ENCODE data around the gene CEP85L. TPM values are rescaled to one million over a fixed set of nuclear protein-coding genes. Genes with fewer than 3 reads are reported as not detected.

CEP85L gene
- total and polyA plus RNA-seq, 2 experiments from 2014 or later, result 9.1 to 10.1 TPM

DNA sequence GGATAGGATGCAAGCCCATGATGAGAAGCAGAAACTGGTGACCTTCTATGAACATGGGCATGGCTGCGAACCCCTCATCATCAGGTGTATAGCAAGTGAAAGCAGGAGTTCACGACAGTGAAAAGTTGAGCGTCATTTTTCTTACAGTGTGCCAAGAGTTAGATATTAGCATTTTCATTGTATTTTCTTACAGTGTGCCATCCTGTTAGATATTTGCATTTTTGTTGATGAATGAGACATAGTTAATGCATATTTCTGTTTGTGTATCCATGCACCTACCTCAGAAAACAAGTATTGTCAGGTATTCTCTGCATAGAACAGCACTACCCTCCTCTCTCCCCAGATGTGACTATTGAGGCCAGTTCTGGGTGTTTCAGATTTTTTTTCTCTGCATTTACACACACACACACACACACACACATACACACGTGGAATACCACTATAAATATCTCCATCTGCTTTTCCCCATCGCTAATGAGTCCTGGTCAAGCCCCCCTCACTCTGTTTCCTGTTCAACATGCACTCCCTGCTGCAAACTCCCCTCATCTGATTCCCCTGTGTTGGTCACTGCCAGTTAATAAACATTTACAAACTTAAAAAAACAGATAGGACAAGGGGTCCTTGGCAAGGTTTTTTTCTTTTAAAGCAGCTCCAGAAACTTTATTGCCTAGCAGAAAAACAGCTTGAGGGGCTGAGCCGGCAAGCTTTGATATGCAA is 61.6 kb downstream of the CEP85L start (continued):
- TF ChIP-seq EZH2phosphoT487 (IDR thresholded peaks at IDR 0.05; ENCODE audit: unreplicated experiment) (no peak), JUNB (IDR thresholded peaks at IDR 0.05; ENCODE audit: unreplicated experiment) (no peak), NANOG (IDR thresholded peaks at IDR 0.05; ENCODE audit: borderline replicate concordance) (no peak; the same call in 1 of the 2 replicates)

DNA sequence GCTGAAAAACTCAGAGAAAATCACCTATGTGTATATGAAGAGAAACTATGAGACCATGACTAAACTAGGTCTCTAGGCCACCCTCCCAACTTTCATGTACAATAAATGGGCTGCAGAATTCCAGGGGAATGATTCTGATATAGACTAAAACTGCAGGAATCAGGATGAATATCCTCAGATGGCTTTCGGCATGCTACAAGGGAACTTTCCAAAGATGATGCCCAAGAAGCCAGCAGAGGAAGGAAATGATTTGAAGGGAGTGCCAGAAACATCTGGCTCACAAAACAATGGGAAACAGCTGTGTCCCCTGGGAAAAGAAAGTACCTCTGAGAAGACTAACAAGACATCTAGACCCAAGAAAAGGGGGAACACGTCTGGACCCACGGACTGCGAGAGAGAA is 62.2 kb downstream of the CEP85L start:
- Histone ChIP-seq H3K36me3 (ENCODE audit: insufficient read depth) (no peaks in the 10 kb centered on the region), H3K27ac (ENCODE audit: low read depth) (no peak overlapping the region), H3K27me3 (ENCODE audit: insufficient read depth) (no peaks in the 10 kb centered on the region), H3K9me2 (ENCODE audit: insufficient read depth) (no peaks in the 10 kb centered on the region), H3K4me3 (no peak overlapping the region), H3F3A (replicated peaks; ENCODE audit: low read depth) (no peaks in the 10 kb centered on the region), H3K4me2 (no peak overlapping the region), H3K79me2 (replicated peaks; ENCODE audit: insufficient read depth) (no peaks in the 10 kb centered on the region), H2AFZ (no peak overlapping the region), H3K4me1 (ENCODE audit: insufficient read depth) (peaks cover 18% of the 10 kb centered on the region), H4K20me1 (replicated peaks; ENCODE audit: insufficient read depth) (no peaks in the 10 kb centered on the region)
- Mint-ChIP-seq H3K36me3 (ENCODE audit: low read depth) (no peaks in the 10 kb centered on the region), H3K27ac (no peak overlapping the region), H3K4me1 (peaks cover 21% of the 10 kb centered on the region), H3K9me3 (no peaks in the 10 kb centered on the region), H3K27me3 (ENCODE audit: insufficient read depth, low read depth, poor library complexity) (peaks cover 7% of the 10 kb centered on the region), H3K4me3 (no peak overlapping the region)
- ATAC-seq (no peak), DNase-seq (ENCODE audit: low spot score) (no peak)
- TF ChIP-seq, protein P1, sequence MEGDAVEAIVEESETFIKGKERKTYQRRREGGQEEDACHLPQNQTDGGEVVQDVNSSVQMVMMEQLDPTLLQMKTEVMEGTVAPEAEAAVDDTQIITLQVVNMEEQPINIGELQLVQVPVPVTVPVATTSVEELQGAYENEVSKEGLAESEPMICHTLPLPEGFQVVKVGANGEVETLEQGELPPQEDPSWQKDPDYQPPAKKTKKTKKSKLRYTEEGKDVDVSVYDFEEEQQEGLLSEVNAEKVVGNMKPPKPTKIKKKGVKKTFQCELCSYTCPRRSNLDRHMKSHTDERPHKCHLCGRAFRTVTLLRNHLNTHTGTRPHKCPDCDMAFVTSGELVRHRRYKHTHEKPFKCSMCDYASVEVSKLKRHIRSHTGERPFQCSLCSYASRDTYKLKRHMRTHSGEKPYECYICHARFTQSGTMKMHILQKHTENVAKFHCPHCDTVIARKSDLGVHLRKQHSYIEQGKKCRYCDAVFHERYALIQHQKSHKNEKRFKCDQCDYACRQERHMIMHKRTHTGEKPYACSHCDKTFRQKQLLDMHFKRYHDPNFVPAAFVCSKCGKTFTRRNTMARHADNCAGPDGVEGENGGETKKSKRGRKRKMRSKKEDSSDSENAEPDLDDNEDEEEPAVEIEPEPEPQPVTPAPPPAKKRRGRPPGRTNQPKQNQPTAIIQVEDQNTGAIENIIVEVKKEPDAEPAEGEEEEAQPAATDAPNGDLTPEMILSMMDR (conservative IDR thresholded peaks at IDR 0.05; ENCODE audit: low read depth in 2 of 2), result no peak
- TF ChIP-seq POLR2AphosphoS5 (IDR thresholded peaks at IDR 0.05; ENCODE audit: low read depth) (no peak), ZNF331 (CRISPR knock-in tag; IDR thresholded peaks at IDR 0.05; ENCODE audit: low read depth) (no peak), CREB1 (CRISPR knock-in tag; IDR thresholded peaks at IDR 0.05; ENCODE audit: low read depth) (no peak), STAT1 (IDR thresholded peaks at IDR 0.05; ENCODE audit: unreplicated experiment) (no peak), EZH2phosphoT487 (IDR thresholded peaks at IDR 0.05; ENCODE audit: unreplicated experiment) (no peak), ZNF114 (CRISPR knock-in tag; IDR thresholded peaks at IDR 0.05) (no peak), JUNB (IDR thresholded peaks at IDR 0.05; ENCODE audit: unreplicated experiment) (no peak), NANOG (IDR thresholded peaks at IDR 0.05; ENCODE audit: borderline replicate concordance) (no peak)
- TF ChIP-seq, protein P2, sequence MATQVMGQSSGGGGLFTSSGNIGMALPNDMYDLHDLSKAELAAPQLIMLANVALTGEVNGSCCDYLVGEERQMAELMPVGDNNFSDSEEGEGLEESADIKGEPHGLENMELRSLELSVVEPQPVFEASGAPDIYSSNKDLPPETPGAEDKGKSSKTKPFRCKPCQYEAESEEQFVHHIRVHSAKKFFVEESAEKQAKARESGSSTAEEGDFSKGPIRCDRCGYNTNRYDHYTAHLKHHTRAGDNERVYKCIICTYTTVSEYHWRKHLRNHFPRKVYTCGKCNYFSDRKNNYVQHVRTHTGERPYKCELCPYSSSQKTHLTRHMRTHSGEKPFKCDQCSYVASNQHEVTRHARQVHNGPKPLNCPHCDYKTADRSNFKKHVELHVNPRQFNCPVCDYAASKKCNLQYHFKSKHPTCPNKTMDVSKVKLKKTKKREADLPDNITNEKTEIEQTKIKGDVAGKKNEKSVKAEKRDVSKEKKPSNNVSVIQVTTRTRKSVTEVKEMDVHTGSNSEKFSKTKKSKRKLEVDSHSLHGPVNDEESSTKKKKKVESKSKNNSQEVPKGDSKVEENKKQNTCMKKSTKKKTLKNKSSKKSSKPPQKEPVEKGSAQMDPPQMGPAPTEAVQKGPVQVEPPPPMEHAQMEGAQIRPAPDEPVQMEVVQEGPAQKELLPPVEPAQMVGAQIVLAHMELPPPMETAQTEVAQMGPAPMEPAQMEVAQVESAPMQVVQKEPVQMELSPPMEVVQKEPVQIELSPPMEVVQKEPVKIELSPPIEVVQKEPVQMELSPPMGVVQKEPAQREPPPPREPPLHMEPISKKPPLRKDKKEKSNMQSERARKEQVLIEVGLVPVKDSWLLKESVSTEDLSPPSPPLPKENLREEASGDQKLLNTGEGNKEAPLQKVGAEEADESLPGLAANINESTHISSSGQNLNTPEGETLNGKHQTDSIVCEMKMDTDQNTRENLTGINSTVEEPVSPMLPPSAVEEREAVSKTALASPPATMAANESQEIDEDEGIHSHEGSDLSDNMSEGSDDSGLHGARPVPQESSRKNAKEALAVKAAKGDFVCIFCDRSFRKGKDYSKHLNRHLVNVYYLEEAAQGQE (IDR thresholded peaks at IDR 0.05; ENCODE audit: unreplicated experiment), result no peak
- TF ChIP-seq, protein P3, sequence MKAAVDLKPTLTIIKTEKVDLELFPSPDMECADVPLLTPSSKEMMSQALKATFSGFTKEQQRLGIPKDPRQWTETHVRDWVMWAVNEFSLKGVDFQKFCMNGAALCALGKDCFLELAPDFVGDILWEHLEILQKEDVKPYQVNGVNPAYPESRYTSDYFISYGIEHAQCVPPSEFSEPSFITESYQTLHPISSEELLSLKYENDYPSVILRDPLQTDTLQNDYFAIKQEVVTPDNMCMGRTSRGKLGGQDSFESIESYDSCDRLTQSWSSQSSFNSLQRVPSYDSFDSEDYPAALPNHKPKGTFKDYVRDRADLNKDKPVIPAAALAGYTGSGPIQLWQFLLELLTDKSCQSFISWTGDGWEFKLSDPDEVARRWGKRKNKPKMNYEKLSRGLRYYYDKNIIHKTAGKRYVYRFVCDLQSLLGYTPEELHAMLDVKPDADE (IDR thresholded peaks at IDR 0.05), result no peak
- TF ChIP-seq, protein P4, sequence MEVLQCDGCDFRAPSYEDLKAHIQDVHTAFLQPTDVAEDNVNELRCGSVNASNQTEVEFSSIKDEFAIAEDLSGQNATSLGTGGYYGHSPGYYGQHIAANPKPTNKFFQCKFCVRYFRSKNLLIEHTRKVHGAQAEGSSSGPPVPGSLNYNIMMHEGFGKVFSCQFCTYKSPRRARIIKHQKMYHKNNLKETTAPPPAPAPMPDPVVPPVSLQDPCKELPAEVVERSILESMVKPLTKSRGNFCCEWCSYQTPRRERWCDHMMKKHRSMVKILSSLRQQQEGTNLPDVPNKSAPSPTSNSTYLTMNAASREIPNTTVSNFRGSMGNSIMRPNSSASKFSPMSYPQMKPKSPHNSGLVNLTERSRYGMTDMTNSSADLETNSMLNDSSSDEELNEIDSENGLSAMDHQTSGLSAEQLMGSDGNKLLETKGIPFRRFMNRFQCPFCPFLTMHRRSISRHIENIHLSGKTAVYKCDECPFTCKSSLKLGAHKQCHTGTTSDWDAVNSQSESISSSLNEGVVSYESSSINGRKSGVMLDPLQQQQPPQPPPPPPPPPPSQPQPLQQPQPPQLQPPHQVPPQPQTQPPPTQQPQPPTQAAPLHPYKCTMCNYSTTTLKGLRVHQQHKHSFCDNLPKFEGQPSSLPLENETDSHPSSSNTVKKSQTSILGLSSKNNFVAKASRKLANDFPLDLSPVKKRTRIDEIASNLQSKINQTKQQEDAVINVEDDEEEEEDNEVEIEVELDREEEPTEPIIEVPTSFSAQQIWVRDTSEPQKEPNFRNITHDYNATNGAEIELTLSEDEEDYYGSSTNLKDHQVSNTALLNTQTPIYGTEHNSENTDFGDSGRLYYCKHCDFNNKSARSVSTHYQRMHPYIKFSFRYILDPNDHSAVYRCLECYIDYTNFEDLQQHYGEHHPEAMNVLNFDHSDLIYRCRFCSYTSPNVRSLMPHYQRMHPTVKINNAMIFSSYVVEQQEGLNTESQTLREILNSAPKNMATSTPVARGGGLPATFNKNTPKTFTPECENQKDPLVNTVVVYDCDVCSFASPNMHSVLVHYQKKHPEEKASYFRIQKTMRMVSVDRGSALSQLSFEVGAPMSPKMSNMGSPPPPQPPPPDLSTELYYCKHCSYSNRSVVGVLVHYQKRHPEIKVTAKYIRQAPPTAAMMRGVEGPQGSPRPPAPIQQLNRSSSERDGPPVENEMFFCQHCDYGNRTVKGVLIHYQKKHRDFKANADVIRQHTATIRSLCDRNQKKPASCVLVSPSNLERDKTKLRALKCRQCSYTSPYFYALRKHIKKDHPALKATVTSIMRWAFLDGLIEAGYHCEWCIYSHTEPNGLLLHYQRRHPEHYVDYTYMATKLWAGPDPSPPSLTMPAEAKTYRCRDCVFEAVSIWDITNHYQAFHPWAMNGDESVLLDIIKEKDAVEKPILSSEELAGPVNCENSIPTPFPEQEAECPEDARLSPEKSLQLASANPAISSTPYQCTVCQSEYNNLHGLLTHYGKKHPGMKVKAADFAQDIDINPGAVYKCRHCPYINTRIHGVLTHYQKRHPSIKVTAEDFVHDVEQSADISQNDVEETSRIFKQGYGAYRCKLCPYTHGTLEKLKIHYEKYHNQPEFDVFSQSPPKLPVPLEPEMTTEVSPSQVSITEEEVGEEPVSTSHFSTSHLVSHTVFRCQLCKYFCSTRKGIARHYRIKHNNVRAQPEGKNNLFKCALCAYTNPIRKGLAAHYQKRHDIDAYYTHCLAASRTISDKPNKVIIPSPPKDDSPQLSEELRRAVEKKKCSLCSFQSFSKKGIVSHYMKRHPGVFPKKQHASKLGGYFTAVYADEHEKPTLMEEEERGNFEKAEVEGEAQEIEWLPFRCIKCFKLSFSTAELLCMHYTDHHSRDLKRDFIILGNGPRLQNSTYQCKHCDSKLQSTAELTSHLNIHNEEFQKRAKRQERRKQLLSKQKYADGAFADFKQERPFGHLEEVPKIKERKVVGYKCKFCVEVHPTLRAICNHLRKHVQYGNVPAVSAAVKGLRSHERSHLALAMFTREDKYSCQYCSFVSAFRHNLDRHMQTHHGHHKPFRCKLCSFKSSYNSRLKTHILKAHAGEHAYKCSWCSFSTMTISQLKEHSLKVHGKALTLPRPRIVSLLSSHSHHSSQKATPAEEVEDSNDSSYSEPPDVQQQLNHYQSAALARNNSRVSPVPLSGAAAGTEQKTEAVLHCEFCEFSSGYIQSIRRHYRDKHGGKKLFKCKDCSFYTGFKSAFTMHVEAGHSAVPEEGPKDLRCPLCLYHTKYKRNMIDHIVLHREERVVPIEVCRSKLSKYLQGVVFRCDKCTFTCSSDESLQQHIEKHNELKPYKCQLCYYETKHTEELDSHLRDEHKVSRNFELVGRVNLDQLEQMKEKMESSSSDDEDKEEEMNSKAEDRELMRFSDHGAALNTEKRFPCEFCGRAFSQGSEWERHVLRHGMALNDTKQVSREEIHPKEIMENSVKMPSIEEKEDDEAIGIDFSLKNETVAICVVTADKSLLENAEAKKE (CRISPR knock-in tag; IDR thresholded peaks at IDR 0.05), result no peak
